ENCODE measurements around the gene NKAIN4. TPM values are rescaled to one million over a fixed set of nuclear protein-coding genes. Genes with fewer than 3 reads are reported as not detected.
"Not testable (repeated sequence)": the region's sequence is repeated elsewhere in the genome, so short reads cannot be mapped to it uniquely, and the experiment has no call there.

The NKAIN4 gene
- total RNA-seq, 1 donor from 2014 or later: not detected

DNA sequence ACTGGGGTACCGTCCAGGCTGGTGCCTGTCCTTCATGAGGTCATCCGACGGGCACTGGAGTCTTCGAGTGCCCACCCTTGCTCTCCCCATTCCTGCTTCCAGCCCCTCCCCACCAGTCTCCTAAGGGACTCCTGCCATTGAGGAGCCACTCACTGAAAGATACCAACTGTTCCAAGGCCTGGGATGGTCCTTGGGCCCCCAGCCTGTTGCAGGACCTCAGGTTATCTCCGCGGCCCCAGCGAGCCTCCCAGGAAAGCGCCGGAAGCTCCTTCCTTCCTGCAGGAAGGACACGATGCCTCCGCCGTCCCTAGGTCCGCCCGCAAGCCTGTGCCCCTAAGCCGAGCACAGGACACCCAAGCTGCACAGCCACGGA, 1.2 kb downstream of the NKAIN4 start:
- no peak overlapping the region for H3K27ac ChIP-seq (replicated peaks)
- peaks cover 20% of the 10 kb centered on the region for H3K4me1 ChIP-seq
- H3K9me3 ChIP-seq (replicated peaks): no peaks in the 10 kb centered on the region
- intact Hi-C loops (cut with micrococcal nuclease): no loop called here
- H3K27me3 ChIP-seq (ENCODE audit: low read depth): peaks cover 90% of the 10 kb centered on the region
- no peaks in the 10 kb centered on the region for H3K36me3 ChIP-seq
- peak overlapping the region; percentile 55 for H3K4me3 ChIP-seq
- TF ChIP-seq, protein P1, sequence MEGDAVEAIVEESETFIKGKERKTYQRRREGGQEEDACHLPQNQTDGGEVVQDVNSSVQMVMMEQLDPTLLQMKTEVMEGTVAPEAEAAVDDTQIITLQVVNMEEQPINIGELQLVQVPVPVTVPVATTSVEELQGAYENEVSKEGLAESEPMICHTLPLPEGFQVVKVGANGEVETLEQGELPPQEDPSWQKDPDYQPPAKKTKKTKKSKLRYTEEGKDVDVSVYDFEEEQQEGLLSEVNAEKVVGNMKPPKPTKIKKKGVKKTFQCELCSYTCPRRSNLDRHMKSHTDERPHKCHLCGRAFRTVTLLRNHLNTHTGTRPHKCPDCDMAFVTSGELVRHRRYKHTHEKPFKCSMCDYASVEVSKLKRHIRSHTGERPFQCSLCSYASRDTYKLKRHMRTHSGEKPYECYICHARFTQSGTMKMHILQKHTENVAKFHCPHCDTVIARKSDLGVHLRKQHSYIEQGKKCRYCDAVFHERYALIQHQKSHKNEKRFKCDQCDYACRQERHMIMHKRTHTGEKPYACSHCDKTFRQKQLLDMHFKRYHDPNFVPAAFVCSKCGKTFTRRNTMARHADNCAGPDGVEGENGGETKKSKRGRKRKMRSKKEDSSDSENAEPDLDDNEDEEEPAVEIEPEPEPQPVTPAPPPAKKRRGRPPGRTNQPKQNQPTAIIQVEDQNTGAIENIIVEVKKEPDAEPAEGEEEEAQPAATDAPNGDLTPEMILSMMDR (IDR thresholded peaks at IDR 0.05; ENCODE audit: borderline replicate concordance): no peak
- DNase-seq: no peak

DNA sequence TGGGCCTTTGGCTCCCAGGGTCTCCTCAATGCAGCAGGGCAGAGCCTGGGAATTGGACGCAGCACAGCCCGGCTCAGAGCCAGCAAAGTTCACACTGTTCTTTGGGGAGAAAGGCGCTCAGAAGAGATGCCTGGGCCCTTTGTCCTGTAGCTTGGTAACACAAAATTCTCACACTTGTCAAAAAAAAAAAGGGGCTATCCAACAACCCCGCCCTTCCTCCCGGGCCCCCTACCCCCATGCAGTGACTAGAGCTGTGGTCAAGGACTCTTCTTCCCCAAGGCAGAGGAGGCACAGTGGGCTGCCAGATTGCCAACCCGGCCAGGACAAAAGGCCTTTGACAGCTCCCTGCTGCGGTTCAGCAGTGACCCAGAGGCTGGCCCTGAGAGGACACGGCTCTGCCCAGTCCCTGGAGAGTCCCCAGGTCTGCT, 2.0 kb downstream of the NKAIN4 start:
- no peak for DNase-seq
- TF ChIP-seq, protein P1 (IDR thresholded peaks at IDR 0.05; ENCODE audit: borderline replicate concordance): no peak
- peaks cover 20% of the 10 kb centered on the region for H3K4me1 ChIP-seq
- no peak overlapping the region for H3K27ac ChIP-seq (replicated peaks)
- H3K4me3 ChIP-seq: no peak overlapping the region
- intact Hi-C loops (cut with micrococcal nuclease): no loop called here
- no peaks in the 10 kb centered on the region for H3K36me3 ChIP-seq
- H3K9me3 ChIP-seq (replicated peaks): no peaks in the 10 kb centered on the region
- H3K27me3 ChIP-seq (ENCODE audit: low read depth): peaks cover 96% of the 10 kb centered on the region

DNA sequence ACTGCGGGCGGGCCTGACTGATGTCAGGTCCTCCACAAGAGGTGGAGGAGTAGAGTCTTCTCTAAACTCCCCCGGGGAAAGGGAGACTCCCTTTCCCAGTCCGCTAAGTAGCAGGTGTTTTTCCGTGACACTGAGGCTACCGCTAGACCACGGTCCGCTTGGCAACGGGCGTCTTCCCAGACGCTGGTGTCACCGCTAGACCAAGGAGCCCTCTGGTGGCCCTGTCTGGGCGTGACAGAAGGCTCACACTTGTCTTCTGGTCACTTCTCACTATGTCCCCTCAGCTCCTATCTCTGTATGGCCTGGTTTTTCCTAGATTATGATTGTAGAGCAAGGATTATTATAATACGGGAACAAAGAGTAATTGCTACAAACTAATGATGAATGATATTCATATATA, 2.9 kb downstream of the NKAIN4 start:
- peaks cover 98% of the 10 kb centered on the region for H3K27me3 ChIP-seq (ENCODE audit: low read depth)
- peaks cover 20% of the 10 kb centered on the region for H3K4me1 ChIP-seq
- intact Hi-C loops (cut with micrococcal nuclease); DNase-seq; H3K27ac ChIP-seq (replicated peaks); H3K9me3 ChIP-seq (replicated peaks); H3K36me3 ChIP-seq; H3K4me3 ChIP-seq: not testable (repeated sequence)

DNA sequence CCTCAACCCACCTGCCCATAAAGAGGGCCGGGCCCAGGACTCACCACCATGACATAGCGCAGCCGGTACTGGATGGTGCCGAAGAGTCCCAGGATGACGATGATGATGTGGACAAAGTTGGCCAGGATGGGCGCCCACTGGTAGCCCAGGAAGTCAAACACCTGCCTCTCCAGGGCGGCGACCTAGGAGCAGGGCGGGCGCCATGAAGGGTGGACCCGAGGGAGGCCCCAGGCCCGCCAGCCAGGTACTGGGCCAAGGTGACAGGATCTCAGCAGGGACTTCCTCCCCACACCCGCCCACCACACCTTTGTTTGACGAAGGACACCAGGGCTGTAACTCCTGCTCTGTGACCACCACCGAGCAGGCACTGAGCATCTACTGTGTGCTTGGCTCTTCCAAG, 4.4 kb downstream of the NKAIN4 start:
- Histone ChIP-seq H3K27ac (replicated peaks) (no peak overlapping the region), H3K36me3 (no peaks in the 10 kb centered on the region), H3K4me3 (no peak overlapping the region), H3K4me1 (peaks cover 20% of the 10 kb centered on the region), H3K9me3 (replicated peaks) (no peaks in the 10 kb centered on the region), H3K27me3 (ENCODE audit: low read depth) (peaks cover 98% of the 10 kb centered on the region)
- intact Hi-C loops (cut with micrococcal nuclease): no loop called here
- DNase-seq: no peak
- TF ChIP-seq, protein P1 (IDR thresholded peaks at IDR 0.05; ENCODE audit: borderline replicate concordance): no peak

DNA sequence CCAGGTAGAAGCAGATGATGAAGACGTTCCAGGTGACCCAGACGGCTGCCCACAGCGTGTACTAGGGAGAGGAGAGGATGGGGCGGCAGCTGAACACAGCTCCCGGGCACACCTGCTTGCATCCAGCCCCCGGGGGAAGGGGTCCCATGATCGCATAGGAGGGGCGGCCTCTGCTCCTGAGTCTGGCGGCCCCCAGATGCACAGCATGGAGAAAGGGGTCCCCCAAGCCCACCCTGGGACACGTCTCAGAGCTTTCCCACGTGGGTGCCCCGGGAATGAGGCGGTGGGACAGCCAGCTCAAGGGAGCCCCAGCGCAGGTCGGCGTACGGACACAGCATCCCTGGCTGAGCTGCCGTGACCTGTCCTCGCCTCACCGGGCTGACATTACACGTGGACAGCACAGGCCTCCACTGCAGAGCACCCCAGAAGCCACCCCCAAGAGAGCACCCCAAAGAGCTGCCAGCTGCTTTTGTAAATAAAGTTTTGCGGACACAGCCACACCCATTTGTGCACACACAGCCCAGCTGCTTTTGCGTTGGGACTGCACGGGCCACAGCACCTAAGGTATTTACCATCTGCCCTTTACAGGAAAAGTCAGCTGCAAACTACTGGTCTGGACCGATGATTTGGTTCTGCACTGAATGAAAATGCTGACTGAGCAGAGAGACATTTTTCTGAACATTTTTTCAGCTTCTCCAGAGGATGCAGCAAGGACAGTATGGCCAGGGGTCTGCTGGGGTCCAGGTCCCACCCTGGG, 5.2 kb downstream of the NKAIN4 start:
- Histone ChIP-seq H3K4me1 (peaks cover 12% of the 10 kb centered on the region), H3K9me3 (replicated peaks) (no peaks in the 10 kb centered on the region), H3K27ac (replicated peaks) (no peak overlapping the region), H3K27me3 (ENCODE audit: low read depth) (peaks cover 98% of the 10 kb centered on the region), H3K36me3 (no peaks in the 10 kb centered on the region), H3K4me3 (no peak overlapping the region)
- no peak for DNase-seq
- intact Hi-C loops (cut with micrococcal nuclease): no loop called here
- TF ChIP-seq, protein P1 (IDR thresholded peaks at IDR 0.05; ENCODE audit: borderline replicate concordance): no peak

DNA sequence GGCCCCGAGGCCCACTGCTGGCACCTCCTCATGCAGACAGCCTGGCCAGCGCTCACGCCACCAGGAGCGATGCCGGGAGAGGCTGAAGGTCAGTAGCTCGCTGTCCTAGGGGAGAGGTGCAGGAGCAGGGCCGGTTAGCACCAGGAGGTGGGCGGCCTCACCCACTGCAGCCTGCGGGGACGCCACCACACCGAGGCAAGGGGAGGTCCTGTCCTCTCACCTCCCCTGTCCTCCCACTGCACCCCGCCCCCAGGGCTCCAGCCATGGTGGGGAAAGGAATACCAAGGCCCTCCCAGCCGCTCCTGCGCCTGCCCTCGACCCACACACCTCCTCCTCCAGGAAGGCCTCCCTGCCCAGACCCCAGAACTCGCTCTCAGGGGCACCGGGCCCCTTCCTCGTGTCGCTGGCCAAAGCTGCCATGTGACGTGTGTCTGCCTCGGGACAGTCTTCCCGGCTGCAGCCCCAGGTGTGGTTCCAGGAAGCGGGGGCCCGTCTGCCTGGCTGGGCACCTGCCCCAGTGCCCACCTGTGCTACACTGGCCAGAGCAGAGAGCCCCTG, 6.5 kb downstream of the NKAIN4 start:
- peaks cover 98% of the 10 kb centered on the region for H3K27me3 ChIP-seq (ENCODE audit: low read depth)
- H3K36me3 ChIP-seq: no peaks in the 10 kb centered on the region
- no peaks in the 10 kb centered on the region for H3K4me1 ChIP-seq
- intact Hi-C loops (cut with micrococcal nuclease): no loop called here
- H3K9me3 ChIP-seq (replicated peaks): no peaks in the 10 kb centered on the region
- H3K4me3 ChIP-seq: no peak overlapping the region
- no peak overlapping the region for H3K27ac ChIP-seq (replicated peaks)
- TF ChIP-seq, protein P1 (IDR thresholded peaks at IDR 0.05; ENCODE audit: borderline replicate concordance): no peak
- no peak for DNase-seq
